GM18868 (cell line): ENCODE data around the gene XAF1.
"Not testable (repeated sequence)": the region's sequence is repeated elsewhere in the genome, so short reads cannot be mapped to it uniquely, and the experiment has no call there.

Source experiments
- ATAC-seq: cut with Tn5 transposase; IDR thresholded peaks from one replicate; pipeline ENCODE4 v1.9.1; 2021; ENCODE audit warnings: mild to moderate bottlenecking, moderate library complexity; ENCODE audit not compliant: unreplicated experiment

XAF1 gene

DNA sequence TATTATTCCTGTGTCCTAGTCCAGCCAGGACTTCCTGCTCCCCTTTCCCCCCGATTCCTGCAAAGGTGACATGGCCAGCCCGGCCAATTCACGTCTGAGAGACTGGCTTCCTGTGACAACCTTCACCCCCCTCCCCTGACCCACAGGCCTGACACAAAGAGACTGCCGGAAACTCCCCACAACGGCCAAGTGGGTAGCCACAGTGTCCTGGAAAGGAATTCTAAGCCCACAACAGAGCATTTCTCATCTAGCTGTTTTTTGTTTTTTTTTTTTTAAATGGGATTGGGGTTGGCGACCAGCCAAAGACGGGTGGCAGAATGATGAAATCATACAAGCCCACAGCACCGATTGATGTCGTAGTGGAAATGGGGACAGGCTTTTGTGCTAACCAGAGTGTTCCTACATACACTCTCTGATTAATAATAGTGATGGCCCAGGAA lies 2.8 kb upstream of the XAF1 start:
- no peak for ATAC-seq

DNA sequence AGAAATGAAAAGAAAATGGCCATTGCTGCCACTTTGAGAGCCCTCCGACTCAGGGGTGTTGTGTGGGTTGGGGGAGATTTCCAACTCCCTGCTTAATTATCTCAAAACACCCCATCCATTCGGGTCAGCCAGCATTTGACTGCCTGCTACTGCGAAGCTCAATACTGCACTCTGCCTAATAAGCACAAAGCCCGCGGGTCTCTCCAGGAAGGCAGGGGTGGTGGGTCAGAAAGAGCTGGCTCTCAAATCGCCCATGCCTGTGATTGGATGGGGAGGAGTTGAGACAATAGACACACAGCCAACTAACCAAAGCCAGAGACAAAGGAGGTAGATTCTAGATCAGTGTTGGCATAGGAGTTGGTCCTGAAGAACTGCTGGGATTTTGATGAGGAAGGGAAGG lies 2.3 kb upstream of the XAF1 start:
- no peak for ATAC-seq

DNA sequence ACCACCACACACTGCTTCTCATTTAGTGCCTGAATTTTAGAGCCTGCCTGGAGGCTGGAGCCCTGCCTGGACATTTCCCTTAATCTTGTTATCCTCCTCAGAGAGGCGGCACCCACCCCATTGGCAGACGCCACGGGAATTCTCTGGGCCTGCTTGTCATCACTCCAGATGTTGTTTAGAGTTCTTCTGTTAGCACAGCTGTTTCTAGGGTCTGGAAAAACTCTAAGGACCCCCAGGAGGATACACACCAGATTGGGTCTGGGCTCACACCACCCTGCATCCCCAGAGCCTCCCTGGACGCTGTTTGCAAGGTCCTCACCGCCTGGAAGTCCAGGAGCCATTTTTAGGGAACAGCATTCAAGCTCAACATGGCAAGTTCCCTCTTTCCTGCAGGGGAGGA lies 565 bp upstream of the XAF1 start:
- ATAC-seq: no peak

DNA sequence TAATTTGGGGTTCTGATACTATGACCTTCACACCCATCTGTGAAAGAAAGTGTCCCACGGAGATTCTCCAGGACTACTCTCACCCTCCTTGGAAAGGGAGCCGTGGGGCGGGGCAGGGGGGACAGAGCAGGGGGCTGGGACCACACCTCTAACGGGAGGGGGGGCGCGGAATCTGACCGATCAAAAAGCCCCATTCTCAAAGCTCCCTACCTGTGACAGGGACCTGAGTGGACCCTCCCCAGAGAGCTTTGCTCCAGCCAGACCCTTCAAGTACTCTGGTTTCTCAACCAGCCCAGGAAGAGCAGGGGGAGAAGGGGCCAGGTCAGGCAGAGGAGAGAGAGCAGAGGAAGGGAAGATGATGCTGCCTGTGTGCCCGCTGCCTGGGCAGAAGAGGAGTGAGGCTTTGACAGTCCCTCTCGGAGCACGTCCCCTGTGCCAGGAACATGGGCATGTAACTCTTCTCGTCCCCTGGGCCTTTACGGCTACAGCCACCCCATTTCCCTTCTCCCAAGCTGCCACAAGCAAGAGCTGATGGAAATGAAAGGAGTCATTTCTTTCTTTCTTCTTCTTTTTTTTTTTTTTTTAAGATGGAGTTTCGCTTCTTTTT lies 682 bp downstream of the XAF1 start:
- no peak for ATAC-seq

DNA sequence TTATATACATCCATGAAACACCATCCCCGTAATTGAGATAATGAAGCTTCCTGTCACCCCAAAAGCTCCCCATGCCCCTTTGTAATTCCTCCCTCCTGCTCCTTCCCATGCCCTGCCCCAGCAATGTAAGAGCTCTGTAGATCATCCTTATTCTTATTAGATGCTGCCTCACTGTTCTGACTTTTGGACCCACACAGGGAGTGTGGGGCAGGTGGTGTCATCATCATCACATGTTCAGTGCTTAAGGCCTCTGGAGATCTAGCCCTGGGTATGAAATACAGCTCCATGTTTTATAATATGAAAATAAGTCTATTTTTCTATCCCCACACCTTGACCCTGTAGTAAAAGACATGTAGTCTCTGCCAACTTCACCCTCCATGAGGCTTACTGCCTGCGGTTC lies 1.9 kb downstream of the XAF1 start:
- ATAC-seq: no peak

DNA sequence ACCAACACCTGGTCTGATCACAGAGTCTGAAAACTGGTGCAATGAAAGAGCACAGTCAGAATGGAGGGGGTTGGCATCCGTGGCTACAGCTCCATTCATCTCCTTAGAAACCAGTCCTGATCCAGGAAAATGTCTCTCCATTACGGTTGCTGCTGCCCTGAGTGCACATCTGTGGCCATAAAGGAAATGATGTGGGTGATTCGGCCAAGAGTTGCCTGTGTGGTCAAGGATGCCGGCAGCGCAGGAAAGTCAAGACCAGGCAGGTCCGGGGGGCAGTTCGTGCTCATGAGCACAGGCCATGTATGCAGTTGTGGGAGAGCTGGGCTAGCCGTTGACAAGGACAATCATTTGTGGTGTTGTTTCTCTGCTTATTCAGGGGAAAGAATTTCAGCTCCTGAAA lies 5.9 kb downstream of the XAF1 start:
- no peak for ATAC-seq

DNA sequence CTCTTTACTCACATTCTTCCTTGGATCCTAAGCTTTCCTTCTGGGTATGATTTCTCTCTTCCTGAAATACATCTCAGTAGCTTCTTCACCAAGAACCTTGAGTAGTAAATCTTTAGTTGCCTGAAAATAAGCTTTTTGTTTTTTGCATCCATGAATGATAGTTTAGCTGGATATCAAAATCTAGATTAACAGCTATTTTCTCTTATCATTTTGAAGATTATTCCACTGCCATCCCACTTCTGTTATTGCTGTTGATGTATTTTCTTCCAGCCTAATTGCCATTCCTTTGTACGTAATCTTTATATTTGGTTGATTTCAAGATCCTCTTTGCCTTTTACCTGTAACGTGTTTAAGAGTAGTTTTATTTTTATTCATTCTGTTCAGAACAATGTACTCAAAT lies 12.6 kb downstream of the XAF1 start:
- no peak for ATAC-seq

DNA sequence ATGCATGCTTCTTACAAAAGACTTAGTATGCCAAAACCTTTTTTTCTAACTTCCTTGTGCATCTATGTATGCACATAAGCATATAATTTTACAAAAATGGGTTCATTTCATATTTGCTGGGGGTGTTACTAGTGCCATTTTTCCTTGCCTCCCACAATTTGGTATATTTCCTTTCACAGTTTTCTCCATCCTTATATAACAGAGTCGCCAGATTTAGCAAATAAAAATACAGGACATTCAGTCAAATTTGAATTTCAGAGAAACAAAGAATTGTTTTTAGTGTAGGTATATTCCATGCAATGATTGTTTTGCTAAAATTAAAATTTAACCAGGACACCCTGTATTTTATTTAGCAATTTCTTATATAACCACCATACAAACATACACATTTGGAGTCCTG lies 16.2 kb downstream of the XAF1 start:
- no peak for ATAC-seq

DNA sequence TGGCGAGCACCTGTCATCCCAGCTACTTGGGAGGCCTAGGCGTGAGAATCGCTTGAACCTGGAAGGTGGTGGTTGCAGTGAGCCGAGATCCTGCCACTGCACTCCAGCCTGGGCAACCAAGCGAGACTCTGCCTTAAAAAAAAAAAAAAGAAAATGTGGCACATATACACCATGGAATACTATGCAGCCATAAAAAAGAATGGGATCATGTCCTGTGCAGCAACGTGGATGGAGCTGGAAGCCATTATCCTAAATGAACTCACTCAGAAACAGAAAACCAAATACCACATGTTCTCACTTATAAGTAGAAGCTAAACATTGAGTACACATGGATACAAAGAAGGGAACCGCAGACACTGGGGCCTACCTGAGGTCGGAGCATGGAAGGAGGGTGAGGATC lies 19.1 kb downstream of the XAF1 start:
- not testable (repeated sequence) for ATAC-seq

DNA sequence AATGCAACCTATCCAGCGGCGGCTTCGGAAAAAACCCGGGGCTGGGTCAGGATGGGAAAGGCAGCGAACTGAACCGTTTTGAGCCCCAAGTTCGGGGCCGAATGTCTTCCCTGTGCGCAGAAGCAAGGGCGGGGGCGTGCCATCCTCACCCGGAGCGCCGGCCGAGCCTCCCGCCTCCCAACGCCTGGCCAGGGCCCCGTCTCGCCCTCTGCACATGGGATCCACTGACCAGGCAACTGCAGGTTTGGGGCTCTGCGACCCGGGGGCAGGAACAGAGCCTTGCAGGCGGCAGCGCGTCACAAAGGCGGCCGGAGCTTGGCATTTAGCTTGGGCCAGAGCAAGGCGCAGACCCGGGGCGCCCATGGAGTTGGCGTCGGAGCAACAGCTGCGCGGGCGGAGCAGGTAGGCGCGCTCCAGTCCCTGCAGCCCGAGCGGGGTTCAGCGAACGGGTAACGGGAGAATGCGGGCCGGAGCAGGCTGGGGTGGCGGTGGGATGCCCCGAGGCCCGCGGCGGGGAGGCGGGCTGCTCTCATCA lies 20.1 kb downstream of the XAF1 start, which contains the start of gene FBXO39:
TSS of gene FBXO39 (plus strand) at position 345 of the 535 bp plus-strand sequence. CDS start 3,654 bp downstream, outside the sequence.
- ATAC-seq: no peak

DNA sequence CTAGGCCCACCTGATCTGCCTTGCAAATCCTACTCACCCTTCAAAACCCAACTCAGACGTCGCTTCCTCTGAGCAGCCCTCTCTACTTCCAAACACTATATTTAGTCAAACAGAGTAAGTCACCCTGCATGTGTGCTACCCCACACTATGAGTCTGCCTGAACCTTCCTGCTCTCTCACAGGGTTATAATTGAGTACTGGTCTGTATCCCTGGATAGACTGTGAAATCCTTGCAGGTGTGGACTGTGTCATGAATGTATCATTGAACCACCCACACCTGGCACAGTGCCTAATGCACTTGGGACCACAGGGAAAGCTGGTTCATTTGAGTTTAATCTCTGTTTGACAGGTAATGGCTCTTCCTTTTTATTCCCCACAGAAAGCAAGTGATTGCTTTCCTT lies 23.6 kb downstream of the XAF1 start:
- no peak for ATAC-seq

DNA sequence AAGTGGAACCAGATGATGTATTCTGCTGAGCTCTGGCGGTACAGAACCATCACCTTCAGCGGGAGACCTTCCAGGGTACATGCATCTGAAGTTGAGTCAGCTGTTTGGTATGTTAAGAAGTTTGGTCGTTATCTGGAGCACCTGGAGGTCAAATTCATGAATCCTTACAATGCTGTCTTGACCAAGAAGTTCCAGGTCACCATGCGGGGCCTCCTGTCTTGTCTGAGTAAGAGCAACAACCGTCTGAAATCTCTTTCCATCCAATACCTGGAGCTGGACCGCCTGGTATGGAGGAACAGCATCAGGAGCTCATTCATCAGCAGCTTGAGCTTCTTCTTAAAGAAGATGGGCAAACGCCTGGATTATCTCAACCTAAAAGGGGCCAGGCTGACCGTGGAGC lies 24.2 kb downstream of the XAF1 start:
- ATAC-seq: no peak

DNA sequence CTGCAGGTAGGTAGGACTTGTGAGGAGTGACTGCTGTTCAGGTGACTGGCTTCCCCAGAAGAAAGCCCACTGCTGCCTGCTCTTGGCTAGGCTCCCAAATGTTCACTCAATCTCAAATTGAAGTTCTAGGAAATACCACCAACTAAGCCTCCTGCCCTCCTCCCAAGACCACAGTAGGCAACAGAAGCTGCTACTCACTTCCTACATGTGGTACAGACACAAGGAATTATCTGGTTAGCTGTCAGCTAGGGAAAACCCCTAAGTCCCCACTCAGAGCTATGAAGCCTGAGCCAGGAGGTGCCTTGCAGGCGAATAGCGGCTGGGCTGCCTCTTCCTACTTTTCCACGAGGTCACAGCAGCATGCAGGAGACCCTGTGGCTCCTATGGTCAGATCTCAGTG lies 25.0 kb downstream of the XAF1 start:
- no peak for ATAC-seq

DNA sequence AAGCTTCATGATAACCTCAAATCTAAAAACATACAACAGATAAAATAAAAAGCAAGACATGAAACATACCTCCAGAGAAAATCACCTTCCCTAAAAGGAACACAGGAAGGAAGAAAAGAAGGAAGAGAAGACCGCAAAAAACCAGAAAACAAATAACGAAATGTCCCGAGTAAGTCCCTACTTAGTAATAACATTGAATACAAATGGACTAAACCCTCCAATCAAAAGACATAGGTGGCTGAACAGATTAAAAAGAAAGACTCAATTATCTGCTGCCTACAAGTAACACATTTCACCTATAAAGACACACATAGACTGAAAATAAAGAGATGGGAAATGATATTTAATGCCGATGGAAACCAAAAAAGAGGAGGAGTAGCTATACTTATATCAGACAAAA lies 26.4 kb downstream of the XAF1 start:
- no peak for ATAC-seq

DNA sequence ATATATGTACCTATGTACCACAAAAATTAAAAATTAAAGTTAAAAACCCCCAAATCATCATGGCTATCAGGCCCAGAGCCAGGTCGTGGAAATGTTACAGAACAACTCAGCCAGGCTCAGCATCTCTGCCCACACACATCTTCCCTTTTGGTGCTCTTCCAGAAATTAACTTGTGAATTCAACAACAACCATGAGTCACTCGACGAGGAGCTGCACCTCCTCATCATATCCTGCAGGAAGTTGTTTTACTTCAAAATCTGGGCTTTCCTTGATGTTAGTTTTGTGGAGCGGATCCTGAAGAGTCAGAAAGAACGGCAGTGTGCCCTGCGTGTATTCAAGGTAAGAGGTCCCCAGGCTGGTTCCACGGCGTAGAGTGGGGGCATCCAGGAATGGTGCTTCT lies 30.8 kb downstream of the XAF1 start:
- ATAC-seq: no peak

DNA sequence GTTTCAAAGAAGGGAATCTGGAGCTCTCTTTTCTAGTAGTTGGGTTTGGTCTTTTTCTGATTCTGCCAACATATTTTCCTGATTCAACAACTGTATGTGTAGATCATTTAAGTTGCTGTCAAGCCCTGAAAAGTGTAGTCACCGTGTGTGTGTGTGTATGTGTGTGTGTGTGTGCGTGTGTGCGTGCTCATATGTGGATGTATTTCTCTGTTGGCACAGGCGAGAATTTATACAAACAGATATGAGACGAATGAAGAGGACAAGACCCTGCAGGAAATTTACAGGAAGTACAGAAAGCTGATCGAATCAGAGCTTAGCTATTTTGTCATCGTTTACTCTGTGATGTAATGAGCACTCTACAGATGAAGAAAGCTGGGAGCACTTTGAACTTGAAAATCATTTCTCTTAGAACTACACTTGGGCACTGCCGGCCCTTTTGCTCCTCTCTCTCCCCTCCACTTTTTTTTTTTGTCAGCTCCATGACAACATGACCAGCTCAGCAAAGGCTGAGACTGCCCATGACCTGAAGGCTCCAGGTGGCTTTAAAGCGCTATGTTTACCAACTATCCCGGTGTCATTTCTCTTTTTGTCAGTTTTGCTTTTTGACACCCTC lies 31.3 kb downstream of the XAF1 start:
- ATAC-seq: no peak

DNA sequence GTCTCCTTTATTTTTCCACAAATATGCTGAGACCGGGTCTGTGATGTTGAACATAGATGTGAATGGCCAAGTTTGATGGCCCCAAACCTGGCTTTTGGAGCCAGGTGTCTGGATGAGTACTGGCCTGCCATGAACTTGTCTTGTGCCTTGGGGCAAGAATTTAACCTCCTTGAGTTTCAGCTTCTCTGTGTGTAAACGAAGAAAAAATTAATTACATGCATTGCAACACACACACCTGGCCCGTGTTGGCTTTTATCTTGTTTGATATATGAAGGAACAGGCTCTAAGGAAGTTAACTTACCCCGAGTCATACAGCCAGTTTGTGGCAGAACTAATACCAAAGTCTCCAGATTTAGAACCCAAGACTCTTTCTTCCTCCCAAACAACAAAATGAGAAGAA lies 33.3 kb downstream of the XAF1 start:
- no peak for ATAC-seq

DNA sequence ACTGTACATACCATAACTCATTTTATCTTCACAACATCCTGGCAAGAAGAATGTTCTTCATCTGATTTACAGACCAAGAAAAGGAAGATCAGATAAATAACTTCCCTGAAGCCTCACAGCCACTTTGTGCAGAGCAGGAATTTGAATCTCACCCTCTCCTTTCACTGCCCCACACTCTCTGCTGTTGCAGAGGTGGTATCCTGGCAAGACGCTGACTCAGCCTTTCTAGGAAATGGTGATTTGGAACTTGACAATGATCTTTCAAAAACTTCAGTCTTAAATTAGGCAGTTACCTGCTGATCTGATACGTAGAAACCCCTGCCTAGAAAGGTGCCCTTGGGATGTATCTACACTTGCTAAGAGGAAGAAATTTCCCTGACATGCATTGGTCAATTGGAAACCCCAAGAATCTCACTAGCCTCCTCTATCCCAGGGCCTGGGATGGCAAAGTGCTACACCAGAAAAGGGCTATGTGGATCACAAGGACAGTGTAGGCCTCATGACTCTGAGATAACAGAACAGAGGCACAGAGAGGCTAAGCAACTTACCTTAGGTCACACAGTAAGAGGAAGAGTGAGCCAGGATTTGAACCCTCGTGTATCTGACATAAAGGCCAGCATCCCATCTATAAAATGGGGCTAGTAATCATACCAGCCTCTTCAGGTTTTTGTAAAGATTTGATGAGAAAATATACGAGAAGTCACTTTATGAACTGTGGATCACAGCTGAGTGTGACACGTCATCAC lies 38.1 kb downstream of the XAF1 start:
- no peak for ATAC-seq

DNA sequence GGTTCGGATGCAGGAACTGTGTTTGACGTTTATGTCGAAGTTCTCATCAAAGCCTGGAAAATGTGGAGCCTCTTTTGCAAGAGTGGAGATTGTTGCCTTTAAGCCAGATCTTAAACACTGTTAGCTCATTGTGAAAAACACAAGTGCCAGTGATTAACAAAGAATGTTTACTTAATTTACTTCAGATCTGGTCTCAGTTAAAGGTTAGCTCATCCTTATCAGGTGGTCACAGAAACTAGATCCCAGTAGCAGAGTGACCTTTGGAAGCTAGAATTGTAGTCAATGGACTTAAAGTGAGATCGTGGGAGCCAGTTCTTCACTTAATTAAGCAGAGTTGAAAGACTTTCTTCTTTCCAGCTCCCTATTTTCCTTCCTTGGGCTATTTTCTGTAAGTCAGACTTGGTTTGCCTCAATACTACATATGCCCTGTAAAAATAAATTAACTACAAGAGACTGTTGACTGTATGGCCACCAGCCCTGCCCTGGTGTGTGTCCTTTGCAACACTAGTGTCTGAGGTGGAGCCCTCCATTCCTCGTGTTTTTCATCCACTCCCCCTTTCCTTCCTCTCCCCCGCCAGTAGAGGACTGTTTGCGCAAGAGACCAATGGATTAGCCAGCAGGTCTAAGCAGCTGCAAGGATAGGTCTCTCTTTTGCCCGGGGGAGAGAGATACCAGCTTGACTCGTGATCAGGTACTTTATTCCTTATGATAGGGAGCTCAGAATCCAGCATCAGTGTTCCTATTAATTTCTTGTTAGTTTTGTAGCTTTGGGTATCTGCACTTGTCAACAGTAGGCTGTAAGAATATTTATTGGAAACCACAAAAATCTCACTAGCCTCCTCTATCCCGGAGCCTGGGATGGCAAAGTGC lies 40.4 kb downstream of the XAF1 start:
- no peak for ATAC-seq

DNA sequence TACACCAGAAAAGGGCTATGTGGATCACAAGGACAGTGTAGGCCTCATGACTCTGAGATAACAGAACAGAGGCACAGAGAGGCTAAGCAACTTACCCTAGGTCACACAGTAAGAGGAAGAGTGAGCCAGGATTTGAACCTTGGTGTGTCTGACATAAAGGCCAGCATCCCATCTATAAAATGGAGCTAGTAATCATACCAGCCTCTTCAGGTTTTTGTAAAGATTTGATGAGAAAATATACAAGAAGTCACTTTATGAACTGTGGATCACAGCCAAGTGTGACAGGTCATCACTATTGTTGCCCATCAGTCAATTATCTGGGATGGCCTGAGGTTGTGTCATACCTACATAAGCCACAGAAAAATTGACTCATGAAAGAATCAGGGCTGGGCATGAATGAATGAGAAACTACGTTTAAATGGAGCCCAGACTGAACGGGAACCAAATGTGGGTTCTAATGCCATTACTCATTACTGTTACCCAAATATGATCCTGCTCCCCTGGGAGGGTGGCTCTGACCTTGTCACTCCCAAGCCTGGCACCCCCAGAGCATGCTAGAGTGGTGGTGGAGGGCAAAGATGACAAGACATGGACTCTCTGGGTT lies 41.1 kb downstream of the XAF1 start:
- no peak for ATAC-seq
